Measurements from ENCODE around the gene FMNL2.

The FMNL2 gene

DNA sequence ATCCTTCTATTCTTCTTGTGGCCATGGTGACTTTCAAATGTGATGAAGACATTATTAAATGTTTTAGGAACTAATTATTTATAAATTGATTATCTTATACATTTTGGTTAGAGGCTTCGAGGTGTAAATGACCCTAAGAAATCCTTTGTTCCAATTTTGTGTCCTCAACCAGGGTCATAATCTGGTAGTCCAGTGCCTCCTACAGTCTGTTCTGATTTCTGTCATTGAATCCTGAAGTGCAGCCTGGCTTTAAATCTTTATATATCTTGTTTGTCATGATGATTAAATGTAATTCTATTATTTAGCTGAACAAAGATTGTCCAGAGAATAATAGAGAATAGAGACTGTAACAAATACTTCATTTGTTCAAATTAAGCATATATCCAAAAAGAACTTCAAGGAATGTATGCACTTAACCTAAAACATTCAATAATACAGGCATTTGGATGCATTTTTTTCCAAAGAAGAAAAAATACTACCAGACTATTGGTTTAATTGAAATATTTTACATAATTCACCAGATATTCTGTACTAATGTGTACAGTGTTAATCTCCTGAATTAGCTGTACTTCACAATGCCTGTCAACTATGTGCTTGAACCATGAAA lies 292.5 kb downstream of the FMNL2 start:
- CTCF ChIA-PET, result interaction anchor here (0.6 to 11.8 kb wide), 24 partner anchors 8 to 590 kb away, joined by 3 to 169 read pairs (median 7); partner anchors contain the start of gene STAM2

DNA sequence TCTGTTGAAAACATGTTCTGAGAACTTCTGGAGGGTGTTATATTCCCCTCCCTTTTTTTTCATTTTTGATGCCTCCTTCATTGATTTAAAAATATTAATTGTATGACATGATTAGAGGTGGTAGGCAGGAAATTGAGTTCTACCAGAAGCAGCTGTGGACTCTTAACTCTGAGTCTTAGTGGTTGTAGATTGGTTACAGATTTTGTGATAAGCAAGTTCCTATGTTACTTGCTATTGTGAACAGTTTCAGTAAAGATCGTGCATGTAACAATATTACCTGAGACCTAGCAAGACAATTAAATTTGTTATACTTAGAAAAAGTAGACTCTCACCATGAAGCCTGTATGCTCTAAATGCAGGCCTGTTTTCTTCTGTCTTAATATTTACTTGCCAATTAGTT lies 294.2 kb downstream of the FMNL2 start:
- ChIA-PET CTCF (interaction anchor here (1.5 to 11.8 kb wide), 4 partner anchors 11 to 452 kb away, joined by 3 to 169 read pairs (median 24); partner anchors contain the start of gene STAM2), POLR2A (no interaction called here)
- DNase-seq (ENCODE audit: low read depth, low spot score), result no peak
- H3K4me3 ChIP-seq (ENCODE audit: low read depth, low read length), result no peak overlapping the region
- TF ChIP-seq, protein P1, sequence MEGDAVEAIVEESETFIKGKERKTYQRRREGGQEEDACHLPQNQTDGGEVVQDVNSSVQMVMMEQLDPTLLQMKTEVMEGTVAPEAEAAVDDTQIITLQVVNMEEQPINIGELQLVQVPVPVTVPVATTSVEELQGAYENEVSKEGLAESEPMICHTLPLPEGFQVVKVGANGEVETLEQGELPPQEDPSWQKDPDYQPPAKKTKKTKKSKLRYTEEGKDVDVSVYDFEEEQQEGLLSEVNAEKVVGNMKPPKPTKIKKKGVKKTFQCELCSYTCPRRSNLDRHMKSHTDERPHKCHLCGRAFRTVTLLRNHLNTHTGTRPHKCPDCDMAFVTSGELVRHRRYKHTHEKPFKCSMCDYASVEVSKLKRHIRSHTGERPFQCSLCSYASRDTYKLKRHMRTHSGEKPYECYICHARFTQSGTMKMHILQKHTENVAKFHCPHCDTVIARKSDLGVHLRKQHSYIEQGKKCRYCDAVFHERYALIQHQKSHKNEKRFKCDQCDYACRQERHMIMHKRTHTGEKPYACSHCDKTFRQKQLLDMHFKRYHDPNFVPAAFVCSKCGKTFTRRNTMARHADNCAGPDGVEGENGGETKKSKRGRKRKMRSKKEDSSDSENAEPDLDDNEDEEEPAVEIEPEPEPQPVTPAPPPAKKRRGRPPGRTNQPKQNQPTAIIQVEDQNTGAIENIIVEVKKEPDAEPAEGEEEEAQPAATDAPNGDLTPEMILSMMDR (IDR thresholded peaks at IDR 0.05; ENCODE audit: insufficient read depth, low read length, missing control alignments), result no peak

More for the DNA sequence above, 292.5 kb downstream of the FMNL2 start:
- no peak for DNase-seq (ENCODE audit: low read depth, low spot score)
- no peak overlapping the region for H3K4me3 ChIP-seq (ENCODE audit: low read depth, low read length)
- POLR2A ChIA-PET, result no interaction called here
- TF ChIP-seq, protein P1 (IDR thresholded peaks at IDR 0.05; ENCODE audit: insufficient read depth, low read length, missing control alignments), result peak; percentile 42

DNA sequence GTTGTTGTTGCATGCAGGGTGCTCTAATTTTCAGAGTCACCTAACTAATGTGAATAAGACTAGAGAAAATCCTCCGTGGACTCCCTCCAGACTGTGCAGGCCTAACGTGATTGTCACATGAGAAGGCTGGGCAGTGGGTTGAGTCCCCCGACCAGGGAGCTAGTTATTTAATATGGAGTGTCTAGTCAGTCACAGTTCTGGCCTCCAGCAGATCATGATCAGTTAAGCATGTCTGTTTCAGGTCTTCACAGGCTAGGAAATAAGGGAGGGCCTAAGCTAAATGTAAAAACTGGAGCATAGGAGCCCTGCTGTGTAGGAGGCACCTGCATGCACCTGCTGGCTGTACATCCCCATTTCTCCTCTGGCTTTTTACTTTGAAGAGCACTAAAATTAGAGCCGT lies 295.5 kb downstream of the FMNL2 start:
- no peak overlapping the region for H3K4me3 ChIP-seq (ENCODE audit: low read depth, low read length)
- no peak for DNase-seq (ENCODE audit: low read depth, low spot score)
- TF ChIP-seq, protein P1 (IDR thresholded peaks at IDR 0.05; ENCODE audit: insufficient read depth, low read length, missing control alignments), result no peak
- CTCF ChIA-PET, result interaction anchor here (0.7 to 11.8 kb wide), 7 partner anchors 9 to 453 kb away, joined by 3 to 169 read pairs (median 3); partner anchors contain the start of gene STAM2
- POLR2A ChIA-PET, result no interaction called here

DNA sequence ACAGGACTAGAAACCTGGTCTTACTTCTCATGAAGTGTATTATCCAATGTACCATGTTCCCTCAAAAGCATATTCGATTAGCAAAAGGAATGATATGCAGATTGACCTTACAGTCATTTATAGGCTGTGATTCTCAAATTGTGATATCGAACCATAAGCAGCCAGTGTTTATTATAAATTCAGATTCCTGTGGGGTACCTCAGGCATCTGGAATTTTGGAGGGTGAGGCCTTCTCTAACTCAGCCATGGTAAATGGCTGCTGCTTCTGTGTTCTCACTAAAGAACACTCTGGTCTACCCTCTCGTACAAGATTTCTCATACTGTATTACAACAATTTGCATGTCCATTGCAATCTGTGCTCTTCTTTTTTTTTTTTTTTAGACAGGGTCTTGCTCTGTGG lies 297.8 kb downstream of the FMNL2 start:
- H3K4me3 ChIP-seq (ENCODE audit: low read depth, low read length), result no peak overlapping the region
- ChIA-PET POLR2A (no interaction called here), CTCF (interaction anchor here (1.1 to 11.8 kb wide), 6 partner anchors 10 to 455 kb away, joined by 4 to 169 read pairs (median 71); partner anchors contain the start of gene STAM2)
- DNase-seq (ENCODE audit: low read depth, low spot score), result no peak
- TF ChIP-seq, protein P1 (IDR thresholded peaks at IDR 0.05; ENCODE audit: insufficient read depth, low read length, missing control alignments), result no peak

DNA sequence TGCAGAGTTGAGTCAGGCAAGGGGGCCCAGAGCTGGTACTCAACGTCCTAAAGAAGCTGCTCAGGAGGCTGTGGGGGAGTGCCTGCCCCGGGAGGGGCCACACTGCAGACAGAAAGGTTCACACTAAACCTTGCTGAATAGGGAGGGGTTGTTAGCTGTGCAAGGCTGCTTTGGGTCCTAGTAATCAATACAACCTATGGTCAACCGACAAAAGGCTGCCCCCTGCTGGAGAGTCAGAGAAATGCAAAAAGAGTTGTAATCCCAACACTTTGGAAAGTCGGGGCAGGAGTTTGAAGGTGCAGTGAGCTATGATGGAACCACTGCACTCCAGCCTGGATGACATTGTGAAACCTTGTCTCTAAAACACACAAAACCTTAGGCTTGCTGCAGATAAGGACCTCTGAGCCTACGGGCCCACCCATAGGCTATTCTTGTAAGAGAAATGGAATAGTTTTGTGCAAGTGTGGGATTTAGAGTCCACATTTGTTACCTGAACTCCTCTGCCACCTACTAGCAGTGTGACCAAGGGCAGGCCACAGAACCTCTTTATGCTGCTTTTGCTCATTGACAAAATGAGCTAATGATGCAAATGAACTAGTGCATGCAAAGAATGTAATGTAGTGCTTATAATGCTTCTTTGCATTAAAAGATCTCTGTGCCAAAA lies 300.8 kb downstream of the FMNL2 start:
- DNase-seq (ENCODE audit: low read depth, low spot score), result no peak
- ChIA-PET POLR2A (interaction anchor here (1.4 kb wide), 1 partner anchor 460 kb away, joined by 6 read pairs; the partner anchor contains the start of gene STAM2), CTCF (interaction anchor here (0.6 to 11.8 kb wide), 79 partner anchors 10 to 884 kb away, joined by 3 to 169 read pairs (median 4); partner anchors contain the start of genes FMNL2 and STAM2)
- TF ChIP-seq, protein P1 (IDR thresholded peaks at IDR 0.05; ENCODE audit: insufficient read depth, low read length, missing control alignments), result peak; percentile 61
- H3K4me3 ChIP-seq (ENCODE audit: low read depth, low read length), result no peak overlapping the region

DNA sequence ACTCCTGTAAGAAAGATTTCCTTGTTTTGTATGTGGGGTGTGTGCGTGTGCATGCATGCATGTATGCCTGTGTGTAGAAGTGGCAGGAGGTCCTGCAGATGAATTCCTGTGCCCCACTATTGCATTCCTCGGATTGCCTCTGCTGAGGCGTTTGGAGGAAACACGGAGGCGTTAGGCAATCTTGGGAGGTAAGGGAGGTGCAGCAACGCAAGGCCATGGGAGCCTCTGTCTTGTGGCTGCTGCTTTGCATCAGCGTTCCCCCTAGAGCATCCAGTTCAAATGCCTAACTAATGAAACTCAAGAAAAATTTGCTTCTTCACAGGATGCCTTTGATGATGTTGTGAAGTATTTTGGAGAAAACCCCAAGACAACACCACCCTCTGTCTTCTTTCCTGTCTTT lies 302.3 kb downstream of the FMNL2 start:
- TF ChIP-seq, protein P1 (IDR thresholded peaks at IDR 0.05; ENCODE audit: insufficient read depth, low read length, missing control alignments), result no peak
- no peak for DNase-seq (ENCODE audit: low read depth, low spot score)
- ChIA-PET CTCF (interaction anchor here (1.2 to 2.6 kb wide), 3 partner anchors 10 to 598 kb away, joined by 4 to 13 read pairs (median 11); no protein-coding TSS in a partner anchor), POLR2A (no interaction called here)
- no peak overlapping the region for H3K4me3 ChIP-seq (ENCODE audit: low read depth, low read length)

Measured in AG04449 (cell line).